ENCODE results near the gene NMNAT2.

- TF ChIP-seq POLR2A (IDR thresholded peaks at IDR 0.05) (no peak), EP300 (IDR thresholded peaks at IDR 0.05) (no peak), CTCF (IDR thresholded peaks at IDR 0.05) (peak; percentile 57 to 89 (median 78)), POLR2AphosphoS5 (IDR thresholded peaks at IDR 0.05) (peak; percentile 52)
Observed at GRCh38 chr1:183318433-183318832, 99.7 kb downstream of the NMNAT2 start.
